Esophagus squamous epithelium (tissue), 5 donors: ENCODE results near the gene OSBPL5. TPM values are rescaled to one million over a fixed set of nuclear protein-coding genes. Genes with fewer than 3 reads are reported as not detected.

Source experiments
- DNase-seq: peaks from one replicate; lab custom pipeline; 2025; lab: John Stamatoyannopoulos, UW
- H3K27ac ChIP-seq, 4 donors: fragments of 200-600 bp; sonication (generic); one replicate each; pipeline ENCODE4 v1.5.1; 2016 to 2019; ENCODE audit warnings: mild to moderate bottlenecking in 1 of 4
- H3K27me3 ChIP-seq, 4 donors: fragments of 200-600 bp; sonication (generic); 1 replicate in 3 of 4; 2 replicates in 1 of 4; pipeline versions ENCODE4 v1.5.1 to v1.6.0; 2017 to 2021; ENCODE audit warnings: antibody characterized with exemption in 1 of 4
- H3K36me3 ChIP-seq, 3 donors: fragments of 200-600 bp; sonication (generic); one replicate each; pipeline ENCODE4 v1.5.1; 2016 to 2019
- H3K4me1 ChIP-seq, 3 donors: fragments of 200-600 bp; sonication (generic); one replicate each; pipeline ENCODE4 v1.5.1; 2017 to 2019
- H3K4me3 ChIP-seq, 4 donors: fragments of 200-600 bp; sonication (generic); 1 replicate in 3 of 4; 2 replicates in 1 of 4; pipeline ENCODE4 v1.5.1; 2016 to 2019; ENCODE audit warnings: mild to moderate bottlenecking in 2 of 4, moderate library complexity in 1 of 4
- H3K9me3 ChIP-seq, 3 donors: fragments of 200-600 bp; sonication (generic); one replicate each; pipeline ENCODE4 v1.5.1; 2016 to 2019
- POLR2A ChIP-seq, 4 donors: fragments of 450-650 bp; IDR thresholded peaks; one replicate each; pipeline ENCODE4 v1.6.1; 2017; ENCODE audit warnings: antibody characterized with exemption in 4 of 4, mild to moderate bottlenecking in 4 of 4, moderate library complexity in 3 of 4
- WGBS, 2 donors: methylation state at CpG; one replicate each; pipeline ENCODE4 v1.1.5; 2018; 5-methylcytosine and 5-hydroxymethylcytosine counted together
- intact Hi-C: fragments of 100-400 bp; cut with DNase I; formaldehyde crosslinking; loops from one replicate; pipeline ENCODE4 v1.15.0; 2022
- total RNA-seq, 4 donors: library from RNA; depleted of rRNA; stranded (reverse); fragments of >200 nt; gene quantifications; one replicate each; pipeline ENCODE4 v1.1.0, GENCODE V29; 2016
- TF ChIP-seq, protein P1 (sequence below), 6 experiments: fragments of 450-650 bp in 4 of 6; fragments of 200-600 bp in 2 of 6; sonication (generic) in 2 of 6; IDR thresholded peaks; one replicate each; pipeline ENCODE4 v1.5.1; 2016 to 2019; ENCODE audit warnings: antibody characterized with exemption in 6 of 6, mild to moderate bottlenecking in 4 of 6, moderate library complexity in 4 of 6
- donor health status: DM: yes; HTN: yes; CAD: no.

OSBPL5 gene
- total RNA-seq, 4 donors from 2014 or later = 11.9 to 30.9 (median 17.9) TPM

DNA sequence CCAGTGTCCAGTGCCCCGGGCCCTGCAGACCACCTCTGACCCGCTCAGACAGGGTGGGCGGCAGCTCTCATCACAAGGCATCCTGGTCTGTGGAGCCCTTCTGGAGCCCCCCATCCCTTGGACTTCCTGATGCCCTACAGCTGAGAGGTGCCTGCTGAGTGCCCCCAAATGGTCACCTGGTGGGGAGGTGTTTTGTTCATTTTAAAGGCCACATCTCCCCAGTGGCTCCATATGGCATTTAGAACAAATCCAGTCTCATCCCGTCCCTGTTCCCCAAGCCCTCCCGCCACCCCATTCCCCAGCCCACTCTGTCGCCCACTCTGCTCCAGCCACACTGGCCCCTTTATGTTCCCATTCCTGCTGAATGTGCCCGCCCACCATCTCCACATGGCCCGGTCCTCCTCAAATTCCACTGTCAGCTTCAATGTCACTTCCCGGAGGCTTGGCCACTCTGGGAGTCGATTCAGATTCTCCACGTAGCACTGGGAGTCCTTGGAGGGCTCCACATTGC is 32.8 kb downstream of the OSBPL5 start:
- H3K4me1 ChIP-seq = peaks cover 7 to 60% (median 13%) of the 10 kb centered on the region in 3 donors
- H3K27ac ChIP-seq = no peak overlapping the region
- H3K9me3 ChIP-seq = no peaks in the 10 kb centered on the region
- TF ChIP-seq, protein P1, sequence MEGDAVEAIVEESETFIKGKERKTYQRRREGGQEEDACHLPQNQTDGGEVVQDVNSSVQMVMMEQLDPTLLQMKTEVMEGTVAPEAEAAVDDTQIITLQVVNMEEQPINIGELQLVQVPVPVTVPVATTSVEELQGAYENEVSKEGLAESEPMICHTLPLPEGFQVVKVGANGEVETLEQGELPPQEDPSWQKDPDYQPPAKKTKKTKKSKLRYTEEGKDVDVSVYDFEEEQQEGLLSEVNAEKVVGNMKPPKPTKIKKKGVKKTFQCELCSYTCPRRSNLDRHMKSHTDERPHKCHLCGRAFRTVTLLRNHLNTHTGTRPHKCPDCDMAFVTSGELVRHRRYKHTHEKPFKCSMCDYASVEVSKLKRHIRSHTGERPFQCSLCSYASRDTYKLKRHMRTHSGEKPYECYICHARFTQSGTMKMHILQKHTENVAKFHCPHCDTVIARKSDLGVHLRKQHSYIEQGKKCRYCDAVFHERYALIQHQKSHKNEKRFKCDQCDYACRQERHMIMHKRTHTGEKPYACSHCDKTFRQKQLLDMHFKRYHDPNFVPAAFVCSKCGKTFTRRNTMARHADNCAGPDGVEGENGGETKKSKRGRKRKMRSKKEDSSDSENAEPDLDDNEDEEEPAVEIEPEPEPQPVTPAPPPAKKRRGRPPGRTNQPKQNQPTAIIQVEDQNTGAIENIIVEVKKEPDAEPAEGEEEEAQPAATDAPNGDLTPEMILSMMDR (IDR thresholded peaks at IDR 0.05) = no peak
- TF ChIP-seq POLR2A (IDR thresholded peaks at IDR 0.05) = no peak
- DNase-seq = no peak
- peaks cover 0 to 11% (median 0%) of the 10 kb centered on the region in 3 donors for H3K36me3 ChIP-seq
- H3K27me3 ChIP-seq = no peaks in the 10 kb centered on the region
- 80 to 90% methylated on average over 10 to 11 of the region's 11 CpGs for WGBS, 2 donors
- intact Hi-C loops = no loop called here
- H3K4me3 ChIP-seq = no peak overlapping the region

DNA sequence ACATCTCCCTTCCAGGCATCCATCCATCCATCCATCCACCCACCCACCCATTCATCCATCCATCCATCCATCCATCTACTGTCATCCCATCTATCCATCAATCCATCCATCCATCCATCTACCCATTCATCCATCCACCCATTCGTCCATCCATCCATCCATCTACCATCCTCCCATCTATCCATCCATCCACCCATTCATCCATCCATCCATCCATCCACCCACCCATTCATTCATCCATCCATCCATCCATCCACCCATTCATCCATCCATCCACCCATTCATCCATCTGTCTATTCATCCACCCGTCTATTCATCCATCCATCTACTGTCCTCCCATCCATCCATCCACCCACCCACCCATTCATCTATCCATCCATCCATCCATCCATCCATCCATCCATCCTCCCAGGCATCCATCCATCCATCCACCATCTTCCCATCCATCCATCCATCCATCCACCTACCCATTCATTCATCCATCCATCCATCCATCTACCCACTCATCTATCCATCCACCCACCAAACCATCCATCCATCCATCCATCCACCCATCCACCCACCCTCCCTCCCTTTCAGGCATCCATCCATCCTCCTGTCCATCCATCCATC is 33.7 kb downstream of the OSBPL5 start:
- intact Hi-C loops = no loop called here
- TF ChIP-seq POLR2A (IDR thresholded peaks at IDR 0.05) = no peak
- TF ChIP-seq, protein P1 (IDR thresholded peaks at IDR 0.05) = no peak
- peaks cover 7 to 62% (median 13%) of the 10 kb centered on the region in 3 donors for H3K4me1 ChIP-seq
- no peaks in the 10 kb centered on the region for H3K27me3 ChIP-seq
- H3K27ac ChIP-seq = no peak overlapping the region
- H3K36me3 ChIP-seq = peaks cover 0 to 20% (median 0%) of the 10 kb centered on the region in 3 donors
- no peak overlapping the region for H3K4me3 ChIP-seq
- 88% methylated on average over 2 of the region's 2 CpGs for WGBS, 2 donors
- H3K9me3 ChIP-seq = no peaks in the 10 kb centered on the region
- no peak for DNase-seq

GRCh38 chr11:3130269-3131071 is 34.6 kb downstream of the OSBPL5 start:
- no peak overlapping the region for H3K4me3 ChIP-seq
- TF ChIP-seq, protein P1 (IDR thresholded peaks at IDR 0.05) = no peak
- TF ChIP-seq POLR2A (IDR thresholded peaks at IDR 0.05) = no peak
- peak overlapping the region in 1 of 4 donors; percentile 40 for H3K27ac ChIP-seq
- H3K4me1 ChIP-seq = peaks cover 7 to 57% (median 13%) of the 10 kb centered on the region in 3 donors
- peaks cover 0 to 26% (median 0%) of the 10 kb centered on the region in 3 donors for H3K36me3 ChIP-seq
- 14 to 24% methylated on average over 2 to 4 of the region's 14 CpGs for WGBS, 2 donors
- DNase-seq = no peak
- intact Hi-C loops = no loop called here
- no peaks in the 10 kb centered on the region for H3K27me3 ChIP-seq
- H3K9me3 ChIP-seq = no peaks in the 10 kb centered on the region

DNA sequence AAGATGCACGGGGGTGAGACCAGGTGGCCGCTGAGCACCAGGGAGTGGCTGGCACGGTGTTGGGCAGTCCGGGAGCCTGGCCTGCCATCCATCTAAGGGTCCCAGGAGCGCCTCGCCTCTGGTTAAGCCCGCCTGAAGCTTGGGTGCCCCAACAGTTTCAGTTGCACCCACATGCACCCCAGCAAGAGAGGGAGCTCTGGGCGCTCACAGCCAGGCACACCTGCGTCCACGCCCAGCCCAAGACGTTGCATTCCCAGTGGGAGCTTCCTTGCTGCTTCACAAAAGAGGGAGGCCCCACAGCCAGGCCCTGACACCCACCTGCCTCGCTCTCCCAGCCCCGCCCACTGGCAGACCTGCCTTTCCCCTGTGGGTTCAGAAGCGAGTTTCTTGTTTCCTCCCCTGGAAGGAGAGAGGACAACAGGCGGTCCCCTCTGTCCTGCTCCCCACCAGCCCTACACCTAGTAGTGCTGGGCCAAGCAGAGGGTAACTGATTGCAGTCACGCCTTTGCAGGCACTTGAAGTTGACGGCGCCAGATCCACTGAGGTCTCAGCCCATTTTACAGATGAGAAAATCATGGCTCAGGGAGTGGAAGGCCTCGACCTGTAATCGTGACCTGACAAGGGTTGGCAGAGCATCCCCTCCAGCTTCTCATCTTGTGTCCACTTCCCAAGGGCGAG is 35.4 kb downstream of the OSBPL5 start:
- no peak for DNase-seq
- H3K36me3 ChIP-seq = peaks cover 0 to 26% (median 0%) of the 10 kb centered on the region in 3 donors
- no peaks in the 10 kb centered on the region for H3K9me3 ChIP-seq
- H3K4me3 ChIP-seq = no peak overlapping the region
- H3K4me1 ChIP-seq = peaks cover 7 to 57% (median 18%) of the 10 kb centered on the region in 3 donors
- no peak overlapping the region for H3K27ac ChIP-seq
- WGBS, 2 donors = 58 to 77% methylated on average over 7 to 12 of the region's 21 CpGs
- H3K27me3 ChIP-seq = no peaks in the 10 kb centered on the region
- intact Hi-C loops = no loop called here
- no peak for TF ChIP-seq POLR2A (IDR thresholded peaks at IDR 0.05)
- TF ChIP-seq, protein P1 (IDR thresholded peaks at IDR 0.05) = no peak
